Astrocyte (in vitro differentiated cells and primary cell): ENCODE measurements around the gene ZNF33B. TPM values are rescaled to one million over a fixed set of nuclear protein-coding genes. Genes with fewer than 3 reads are reported as not detected.

Experiments used
- DNase-seq: peaks from one replicate; pipeline ENCODE4 v3.0.0-alpha.2; 2010; ENCODE audit warnings: low read depth
- FAIRE-seq: peaks from 2 replicates; lab custom pipeline; 2011; peaks lifted over from hg19 to GRCh38; lab: Jason Lieb, UNC
- H2AFZ ChIP-seq: 2 replicates; pipeline ENCODE4 v1.6.0; 2012; ENCODE audit warnings: low read depth, low read length, inconsistent platforms
- H3K27ac ChIP-seq: 2 replicates; pipeline ENCODE4 v1.5.1; 2011; ENCODE audit warnings: low read depth, low read length, inconsistent platforms
- H3K27me3 ChIP-seq: 2 replicates; pipeline ENCODE4 v1.6.0; 2011; ENCODE audit warnings: low read length, inconsistent platforms; ENCODE audit not compliant: insufficient read depth
- H3K36me3 ChIP-seq: 2 replicates; pipeline ENCODE4 v1.5.1; 2011; ENCODE audit warnings: low read length, inconsistent platforms; ENCODE audit not compliant: insufficient read depth
- H3K4me1 ChIP-seq: 2 replicates; pipeline ENCODE4 v1.5.1; 2011; ENCODE audit warnings: low read length, inconsistent platforms; ENCODE audit not compliant: insufficient read depth
- H3K4me2 ChIP-seq: 2 replicates; pipeline ENCODE4 v1.6.0; 2012; ENCODE audit warnings: low read length, inconsistent platforms
- H3K4me3 ChIP-seq: 2 replicates; pipeline ENCODE4 v1.5.1; 2011; ENCODE audit warnings: low read depth, mild to moderate bottlenecking, low read length, inconsistent platforms; ENCODE audit not compliant: insufficient read depth
- H3K79me2 ChIP-seq: 2 replicates; pipeline ENCODE4 v1.6.0; 2012; ENCODE audit warnings: mild to moderate bottlenecking, low read length, inconsistent platforms; ENCODE audit not compliant: insufficient read depth
- H3K9ac ChIP-seq: 2 replicates; pipeline ENCODE4 v1.6.0; 2012; ENCODE audit warnings: mild to moderate bottlenecking, low read length, inconsistent platforms
- H3K9me3 ChIP-seq: 2 replicates; pipeline ENCODE4 v1.5.1; 2012; ENCODE audit warnings: low read depth, mild to moderate bottlenecking, low read length, inconsistent platforms; ENCODE audit not compliant: insufficient read depth
- H4K20me1 ChIP-seq: 2 replicates; pipeline ENCODE4 v1.6.0; 2012; ENCODE audit warnings: low read length, inconsistent platforms; ENCODE audit not compliant: insufficient read depth
- H3K27ac Mint-ChIP-seq: one replicate; pipeline ENCODE4 v1.8.0; 2021; ENCODE audit warnings: mild to moderate bottlenecking, mixed read lengths; ENCODE audit not compliant: unreplicated experiment
- H3K27me3 Mint-ChIP-seq: one replicate; pipeline ENCODE4 v1.8.0; 2021; ENCODE audit warnings: low read depth, mixed read lengths; ENCODE audit not compliant: unreplicated experiment
- H3K36me3 Mint-ChIP-seq: one replicate; pipeline ENCODE4 v1.8.0; 2021; ENCODE audit warnings: low read depth, mixed read lengths; ENCODE audit not compliant: unreplicated experiment
- H3K4me1 Mint-ChIP-seq: one replicate; pipeline ENCODE4 v1.8.0; 2021; ENCODE audit warnings: low read depth, mixed read lengths; ENCODE audit not compliant: unreplicated experiment
- H3K4me3 Mint-ChIP-seq: one replicate; pipeline ENCODE4 v1.8.0; 2021; ENCODE audit warnings: mild to moderate bottlenecking, moderate library complexity, mixed read lengths; ENCODE audit not compliant: unreplicated experiment
- H3K9me3 Mint-ChIP-seq: one replicate; pipeline ENCODE4 v1.8.0; 2021; ENCODE audit warnings: mild to moderate bottlenecking, mixed read lengths; ENCODE audit not compliant: unreplicated experiment
- EZH2 ChIP-seq: IDR thresholded peaks from 2 replicates; pipeline ENCODE4 v1.6.1; 2012; ENCODE audit warnings: mild to moderate bottlenecking, low read length, inconsistent platforms; ENCODE audit not compliant: insufficient read depth
- total RNA-seq: library from RNA; stranded (reverse); gene quantifications from 2 replicates; pipeline ENCODE4 v1.2.1, GENCODE V29; 2021
- TF ChIP-seq, protein P1 (sequence below): IDR thresholded peaks from 2 replicates; pipeline ENCODE4 v1.5.1; 2011; ENCODE audit warnings: low read depth, mild to moderate bottlenecking, inconsistent platforms, low read length, moderate library complexity; ENCODE audit not compliant: insufficient read depth

ZNF33B gene
- total RNA-seq, 1 donor from 2014 or later: 10.1 TPM

DNA sequence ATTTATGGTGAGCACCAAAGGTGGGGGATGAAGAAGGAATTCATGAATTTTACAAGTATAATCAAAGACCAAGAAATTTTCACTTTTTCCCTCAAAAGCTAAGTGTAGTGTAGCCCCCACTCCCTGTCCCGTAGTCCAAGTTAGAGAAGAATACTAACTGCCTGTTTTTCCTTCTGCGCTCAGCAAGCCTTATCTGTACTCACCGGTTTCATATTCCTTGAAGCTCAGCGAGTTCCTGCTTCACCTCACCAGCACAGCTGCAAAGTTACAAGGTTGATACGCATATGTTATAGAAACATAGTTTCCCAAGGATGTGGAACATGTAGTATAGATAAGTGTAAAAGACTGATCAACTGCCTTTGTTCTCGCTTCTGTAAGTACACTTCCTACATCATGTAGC lies 16.0 kb upstream of the ZNF33B start:
- Histone ChIP-seq H3K4me2 (no peak overlapping the region), H3K4me1 (no peaks in the 10 kb centered on the region), H4K20me1 (no peaks in the 10 kb centered on the region), H3K36me3 (no peaks in the 10 kb centered on the region), H3K9ac (no peak overlapping the region), H3K79me2 (no peaks in the 10 kb centered on the region), H3K9me3 (no peaks in the 10 kb centered on the region), H3K4me3 (no peak overlapping the region), H2AFZ (no peak overlapping the region), H3K27ac (no peak overlapping the region), H3K27me3 (no peaks in the 10 kb centered on the region)
- FAIRE-seq (no peak), DNase-seq (no peak)
- Mint-ChIP-seq H3K9me3 (no peaks in the 10 kb centered on the region), H3K4me3 (no peak overlapping the region), H3K27ac (no peak overlapping the region), H3K4me1 (no peaks in the 10 kb centered on the region), H3K27me3 (peaks cover 4% of the 10 kb centered on the region), H3K36me3 (no peaks in the 10 kb centered on the region)
- TF ChIP-seq, protein P1, sequence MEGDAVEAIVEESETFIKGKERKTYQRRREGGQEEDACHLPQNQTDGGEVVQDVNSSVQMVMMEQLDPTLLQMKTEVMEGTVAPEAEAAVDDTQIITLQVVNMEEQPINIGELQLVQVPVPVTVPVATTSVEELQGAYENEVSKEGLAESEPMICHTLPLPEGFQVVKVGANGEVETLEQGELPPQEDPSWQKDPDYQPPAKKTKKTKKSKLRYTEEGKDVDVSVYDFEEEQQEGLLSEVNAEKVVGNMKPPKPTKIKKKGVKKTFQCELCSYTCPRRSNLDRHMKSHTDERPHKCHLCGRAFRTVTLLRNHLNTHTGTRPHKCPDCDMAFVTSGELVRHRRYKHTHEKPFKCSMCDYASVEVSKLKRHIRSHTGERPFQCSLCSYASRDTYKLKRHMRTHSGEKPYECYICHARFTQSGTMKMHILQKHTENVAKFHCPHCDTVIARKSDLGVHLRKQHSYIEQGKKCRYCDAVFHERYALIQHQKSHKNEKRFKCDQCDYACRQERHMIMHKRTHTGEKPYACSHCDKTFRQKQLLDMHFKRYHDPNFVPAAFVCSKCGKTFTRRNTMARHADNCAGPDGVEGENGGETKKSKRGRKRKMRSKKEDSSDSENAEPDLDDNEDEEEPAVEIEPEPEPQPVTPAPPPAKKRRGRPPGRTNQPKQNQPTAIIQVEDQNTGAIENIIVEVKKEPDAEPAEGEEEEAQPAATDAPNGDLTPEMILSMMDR: no peak
- TF ChIP-seq EZH2: no peak

- Histone ChIP-seq H3K79me2 (no peaks in the 10 kb centered on the region), H2AFZ (no peak overlapping the region), H3K36me3 (no peaks in the 10 kb centered on the region), H4K20me1 (no peaks in the 10 kb centered on the region), H3K4me1 (no peaks in the 10 kb centered on the region), H3K27ac (no peak overlapping the region), H3K4me3 (no peak overlapping the region), H3K9ac (no peak overlapping the region), H3K4me2 (no peak overlapping the region), H3K27me3 (no peaks in the 10 kb centered on the region), H3K9me3 (no peaks in the 10 kb centered on the region)
- TF ChIP-seq EZH2: no peak
- TF ChIP-seq, protein P1: no peak
- Mint-ChIP-seq H3K4me3 (no peak overlapping the region), H3K27ac (no peak overlapping the region), H3K4me1 (no peaks in the 10 kb centered on the region), H3K27me3 (peaks cover 9% of the 10 kb centered on the region), H3K9me3 (no peaks in the 10 kb centered on the region), H3K36me3 (no peaks in the 10 kb centered on the region)
- DNase-seq: no peak
- FAIRE-seq: no peak
Measured at GRCh38 chr10:42652858-42653257, 14.5 kb upstream of the ZNF33B start.

- DNase-seq: no peak
- H3K27ac ChIP-seq: no peak overlapping the region
- no peak overlapping the region for H2AFZ ChIP-seq
- H3K79me2 ChIP-seq: no peaks in the 10 kb centered on the region
- H3K4me2 ChIP-seq: no peak overlapping the region
- H3K4me3 ChIP-seq: no peak overlapping the region
- H3K36me3 ChIP-seq: no peaks in the 10 kb centered on the region
- Mint-ChIP-seq H3K4me1 (no peaks in the 10 kb centered on the region), H3K4me3 (no peak overlapping the region), H3K9me3 (peaks cover 2% of the 10 kb centered on the region), H3K36me3 (no peaks in the 10 kb centered on the region), H3K27me3 (peaks cover 11% of the 10 kb centered on the region), H3K27ac (no peak overlapping the region)
- no peak overlapping the region for H3K9ac ChIP-seq
- TF ChIP-seq, protein P1: no peak
- no peak for TF ChIP-seq EZH2
- H3K4me1 ChIP-seq: no peaks in the 10 kb centered on the region
- no peaks in the 10 kb centered on the region for H3K27me3 ChIP-seq
- H3K9me3 ChIP-seq: no peaks in the 10 kb centered on the region
- H4K20me1 ChIP-seq: no peaks in the 10 kb centered on the region
- no peak for FAIRE-seq
Measured at GRCh38 chr10:42650374-42650773, 12.0 kb upstream of the ZNF33B start.
